HPDE6-E6E7 (cell line): Measurements from ENCODE around the gene HES2.
"Not testable (repeated sequence)": the region's sequence is repeated elsewhere in the genome, so short reads cannot be mapped to it uniquely, and the experiment has no call there.

Source experiments
- DNase-seq: peaks from one replicate; pipeline ENCODE4 v3.0.0; 2011; ENCODE audit warnings: missing footprints; ENCODE audit errors: extremely low spot score

Gene HES2

GRCh38 chr1:6454856-6455751 lies 35.4 kb upstream of the HES2 start:
- no peak for DNase-seq

GRCh38 chr1:6453895-6454855 lies 34.5 kb upstream of the HES2 start:
- not testable (repeated sequence) for DNase-seq

GRCh38 chr1:6450943-6451373 lies 31.2 kb upstream of the HES2 start:
- no peak for DNase-seq

- DNase-seq, result not testable (repeated sequence)
These were observed 30.8 kb upstream of the HES2 start for GRCh38 chr1:6450486-6450885.

- no peak for DNase-seq
These were observed 30.3 kb upstream of the HES2 start for GRCh38 chr1:6450005-6450450.

- DNase-seq, result no peak
These were observed 29.3 kb upstream of the HES2 start for GRCh38 chr1:6448749-6449631.

- DNase-seq, result no peak
These were observed 28.4 kb upstream of the HES2 start for GRCh38 chr1:6447818-6448748.

GRCh38 chr1:6447016-6447817 lies 27.5 kb upstream of the HES2 start:
- no peak for DNase-seq

GRCh38 chr1:6446665-6447015 lies 26.9 kb upstream of the HES2 start:
- DNase-seq, result no peak

- not testable (repeated sequence) for DNase-seq
These were observed 26.2 kb upstream of the HES2 start for GRCh38 chr1:6445929-6446328.

- no peak for DNase-seq
These were observed 25.5 kb upstream of the HES2 start for GRCh38 chr1:6445062-6445763.

GRCh38 chr1:6444377-6444776 lies 24.7 kb upstream of the HES2 start:
- DNase-seq, result no peak

- DNase-seq, result no peak
These were observed 23.8 kb upstream of the HES2 start for GRCh38 chr1:6443339-6444115.

GRCh38 chr1:6441586-6441985 lies 21.9 kb upstream of the HES2 start:
- DNase-seq, result no peak

GRCh38 chr1:6440198-6441126 lies 20.7 kb upstream of the HES2 start:
- DNase-seq, result peak; percentile 82

- peak; percentile 79 for DNase-seq
These were observed 18.4 kb upstream of the HES2 start for GRCh38 chr1:6438047-6438525.
